ENCODE measurements around the gene DDX56.

Gene DDX56, protein sequence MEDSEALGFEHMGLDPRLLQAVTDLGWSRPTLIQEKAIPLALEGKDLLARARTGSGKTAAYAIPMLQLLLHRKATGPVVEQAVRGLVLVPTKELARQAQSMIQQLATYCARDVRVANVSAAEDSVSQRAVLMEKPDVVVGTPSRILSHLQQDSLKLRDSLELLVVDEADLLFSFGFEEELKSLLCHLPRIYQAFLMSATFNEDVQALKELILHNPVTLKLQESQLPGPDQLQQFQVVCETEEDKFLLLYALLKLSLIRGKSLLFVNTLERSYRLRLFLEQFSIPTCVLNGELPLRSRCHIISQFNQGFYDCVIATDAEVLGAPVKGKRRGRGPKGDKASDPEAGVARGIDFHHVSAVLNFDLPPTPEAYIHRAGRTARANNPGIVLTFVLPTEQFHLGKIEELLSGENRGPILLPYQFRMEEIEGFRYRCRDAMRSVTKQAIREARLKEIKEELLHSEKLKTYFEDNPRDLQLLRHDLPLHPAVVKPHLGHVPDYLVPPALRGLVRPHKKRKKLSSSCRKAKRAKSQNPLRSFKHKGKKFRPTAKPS

DNA sequence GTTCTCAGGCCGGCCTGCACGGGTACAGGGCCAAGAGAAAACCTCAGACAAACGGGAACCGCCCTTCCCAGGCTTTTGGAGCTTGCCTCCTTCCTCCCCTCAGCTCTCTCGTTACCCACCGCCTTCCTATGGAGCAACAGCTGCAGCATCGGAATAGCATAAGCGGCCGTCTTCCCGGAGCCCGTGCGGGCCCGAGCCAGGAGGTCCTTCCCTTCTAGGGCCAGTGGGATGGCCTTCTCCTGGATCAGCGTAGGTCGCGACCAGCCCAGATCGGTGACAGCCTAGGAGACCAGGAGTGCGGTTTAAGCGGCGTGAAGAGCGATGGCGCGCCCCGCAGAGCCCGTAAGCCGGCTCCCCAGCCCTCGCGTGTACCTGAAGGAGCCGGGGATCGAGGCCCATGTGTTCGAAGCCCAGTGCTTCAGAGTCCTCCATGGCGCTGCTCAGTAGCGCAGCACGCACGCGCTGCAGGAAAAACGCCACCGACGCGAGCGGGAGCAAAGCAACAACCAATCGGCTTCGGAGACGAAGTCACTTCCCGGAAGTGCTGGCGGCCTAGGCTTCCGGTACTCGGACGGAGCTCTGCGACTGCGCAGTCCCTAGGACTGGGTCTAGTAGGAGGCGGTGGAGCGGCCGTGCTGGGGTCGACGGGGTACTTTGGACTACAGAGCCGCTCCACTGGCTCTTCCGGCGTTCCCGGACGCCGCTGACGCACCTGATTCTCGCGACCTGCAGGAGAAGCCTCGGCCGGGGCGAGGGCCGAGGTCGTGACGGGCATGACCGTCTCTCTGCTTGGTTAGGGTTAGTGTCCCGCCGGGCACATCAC is at the start of gene DDX56:
TSS of gene DDX56 (minus strand) at position 445 of the 823 bp plus-strand sequence. CDS start at position 432, 13 bp downstream.
- DNase-seq (ENCODE audit: low read depth) = peak; percentile 86

DNA sequence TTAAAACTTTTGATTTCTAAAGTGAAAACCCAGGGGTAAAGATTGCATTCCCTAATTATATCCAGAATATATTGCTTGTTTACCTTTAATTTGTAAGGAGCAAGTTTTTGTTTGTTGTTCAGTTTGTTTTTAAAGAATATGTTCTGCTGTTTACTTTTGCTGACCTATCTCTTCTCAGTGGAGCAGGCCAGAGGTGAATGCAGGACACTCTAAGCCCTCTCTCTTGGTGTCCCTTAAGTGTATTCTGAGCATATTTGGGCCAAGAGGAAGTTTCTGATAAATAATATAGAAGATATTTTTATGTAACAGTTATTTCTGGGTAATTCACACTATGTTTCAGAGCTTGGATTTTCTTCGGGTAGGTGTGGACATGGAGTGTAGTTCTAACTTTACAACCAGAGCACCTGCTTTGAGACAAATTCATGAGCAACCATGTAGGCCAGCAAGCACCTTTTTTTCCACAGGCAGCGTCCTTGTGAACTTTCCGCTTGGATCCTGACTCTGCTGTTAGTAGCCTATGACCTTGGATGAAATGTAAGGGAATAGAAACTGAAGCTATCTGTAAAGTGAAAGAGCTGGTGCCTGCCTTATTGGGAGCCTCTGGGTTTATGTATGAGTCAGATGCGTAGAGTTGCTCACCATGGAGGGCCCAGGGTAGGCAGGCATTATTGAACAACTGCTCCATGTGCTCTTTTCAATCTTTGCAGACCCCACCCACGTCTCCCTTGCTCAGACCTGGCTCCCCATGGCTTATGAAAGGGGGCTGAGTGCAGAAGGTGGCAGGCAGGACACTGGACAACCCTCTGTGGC is 48.8 kb upstream of the DDX56 start:
- DNase-seq (ENCODE audit: low read depth) = no peak

DNA sequence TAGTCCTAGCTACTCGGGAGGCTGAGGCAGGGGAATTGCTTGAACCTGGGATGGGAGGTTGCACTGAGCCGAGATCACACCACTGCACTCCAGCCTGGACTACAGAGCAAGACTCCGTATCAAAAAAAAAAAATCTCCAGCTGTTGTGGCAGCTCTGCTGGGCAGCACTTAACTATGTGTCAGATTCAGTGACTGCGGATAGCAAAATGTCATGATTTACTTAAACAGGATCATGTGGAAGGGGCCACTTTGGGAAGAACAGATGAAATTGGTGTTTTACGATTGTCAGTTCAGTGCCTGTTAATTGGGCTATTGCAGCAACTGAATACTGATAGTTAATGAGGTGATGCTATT is 48.0 kb upstream of the DDX56 start:
- DNase-seq (ENCODE audit: low read depth) = no peak

DNA sequence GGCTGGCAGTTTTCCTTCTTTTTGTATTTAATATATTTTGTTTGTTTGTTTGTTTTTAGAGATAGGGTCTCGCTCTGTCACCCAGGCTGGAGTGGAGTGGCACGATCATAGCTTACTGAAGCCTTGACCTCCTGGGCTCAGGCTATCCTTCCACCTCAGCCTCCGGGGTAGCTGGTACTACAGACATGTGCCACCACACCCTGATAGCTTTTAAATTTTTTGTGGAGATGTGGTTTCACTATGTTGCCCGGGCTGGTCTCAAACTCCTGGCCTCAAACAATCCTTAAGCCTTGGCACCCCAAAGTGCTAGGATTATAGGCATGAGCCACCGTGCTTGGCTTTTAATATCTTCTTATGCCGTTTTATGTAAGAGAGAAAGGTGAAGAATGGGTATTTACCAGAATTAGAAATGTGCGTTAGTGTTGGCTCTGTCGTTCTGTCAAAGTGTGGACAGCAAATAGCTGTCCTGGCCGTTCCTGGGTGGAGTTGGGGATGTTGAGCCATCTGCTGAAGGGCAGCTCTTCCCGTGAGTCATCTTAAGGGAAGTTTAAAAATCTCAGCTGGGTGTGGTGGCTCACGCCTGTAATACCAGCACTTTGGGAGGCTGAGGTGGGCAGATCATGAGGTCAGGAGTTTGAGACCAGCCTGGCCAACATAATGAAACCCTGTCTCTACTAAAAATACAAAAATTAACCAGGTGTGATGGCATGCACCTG is 47.5 kb upstream of the DDX56 start:
- DNase-seq (ENCODE audit: low read depth) = no peak

DNA sequence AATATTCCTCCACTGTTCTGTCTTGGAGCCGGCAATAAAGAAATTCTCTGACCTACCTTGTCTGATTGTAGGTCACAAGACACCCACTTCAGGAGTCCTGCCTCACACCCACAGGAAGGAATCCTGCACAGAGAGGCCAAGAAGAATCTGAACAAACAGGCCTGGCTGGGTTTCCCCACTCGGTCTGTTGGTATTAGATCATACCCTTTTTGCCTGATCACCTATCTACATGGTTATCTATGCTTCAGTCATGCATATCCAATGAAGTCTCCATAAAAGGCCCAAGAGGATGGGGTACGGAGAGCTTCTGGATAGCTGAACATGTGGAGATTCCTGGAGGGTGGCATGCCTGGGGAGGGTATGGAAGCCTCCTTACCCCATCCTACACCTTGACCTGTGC is 45.0 kb upstream of the DDX56 start:
- DNase-seq (ENCODE audit: low read depth) = no peak

DNA sequence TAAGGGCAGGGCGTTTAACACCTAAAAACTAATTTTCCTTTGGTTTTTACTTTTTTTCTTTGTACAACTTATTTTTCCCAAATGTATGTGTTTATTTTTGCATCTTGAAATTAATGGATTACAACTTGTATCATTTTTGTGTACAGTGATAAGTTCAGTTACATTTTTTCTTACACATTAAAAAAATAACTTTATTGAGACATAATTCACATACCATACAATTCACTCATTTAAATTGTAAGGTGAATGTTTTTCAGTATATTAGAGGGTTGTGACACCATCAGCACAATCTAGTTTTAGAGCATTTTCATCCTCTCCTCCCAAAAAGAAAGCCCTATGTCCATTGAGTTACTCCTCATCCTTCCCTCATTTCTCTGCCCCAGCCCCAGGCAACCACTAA is 44.3 kb upstream of the DDX56 start:
- DNase-seq (ENCODE audit: low read depth) = no peak

DNA sequence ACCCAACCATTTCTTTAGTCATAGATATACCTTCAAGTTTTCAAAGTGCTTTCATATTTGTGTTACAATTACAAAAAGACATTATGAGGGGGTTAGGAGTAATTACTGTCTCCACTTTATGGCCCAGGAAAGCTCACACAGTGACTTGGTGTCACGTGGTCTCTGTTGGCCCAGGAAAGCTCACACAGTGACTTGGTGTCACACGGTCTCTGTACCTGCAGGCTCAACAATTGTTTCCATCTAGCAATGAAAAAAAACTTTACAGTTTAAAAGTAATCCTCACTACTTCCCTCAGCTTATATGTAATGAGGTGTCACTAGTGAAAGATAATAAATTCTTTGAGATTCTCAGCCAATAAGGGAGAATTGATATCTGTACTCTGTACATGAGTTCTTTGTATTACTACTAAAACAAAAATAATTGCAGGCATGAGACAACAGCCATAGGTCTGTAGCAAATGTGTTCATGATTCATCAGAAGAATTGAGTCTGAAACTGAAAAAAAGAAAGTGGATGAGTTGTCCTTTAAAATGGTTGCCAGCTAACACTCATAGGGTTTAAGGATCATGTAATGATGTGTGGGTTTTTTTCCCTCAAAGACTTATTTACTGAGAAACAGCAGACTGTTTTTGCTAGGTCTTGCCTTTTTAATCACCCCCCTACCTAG is 43.6 kb upstream of the DDX56 start:
- no peak for DNase-seq (ENCODE audit: low read depth)

DNA sequence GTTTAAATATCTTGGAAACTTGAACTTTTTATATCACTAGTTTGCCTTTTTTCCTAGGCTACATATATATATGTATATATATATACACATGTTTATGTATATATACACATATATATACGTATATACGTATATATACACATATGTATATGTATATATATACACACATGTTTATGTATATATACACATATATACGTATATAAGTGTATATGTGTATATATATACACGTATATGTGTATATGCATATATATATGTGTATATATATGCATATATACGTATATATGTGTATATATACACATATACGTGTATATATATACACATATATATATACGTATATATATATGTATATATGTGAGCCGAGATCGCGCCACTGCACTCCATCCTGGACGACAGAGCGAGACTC is 42.8 kb upstream of the DDX56 start:
- no peak for DNase-seq (ENCODE audit: low read depth)

DNA sequence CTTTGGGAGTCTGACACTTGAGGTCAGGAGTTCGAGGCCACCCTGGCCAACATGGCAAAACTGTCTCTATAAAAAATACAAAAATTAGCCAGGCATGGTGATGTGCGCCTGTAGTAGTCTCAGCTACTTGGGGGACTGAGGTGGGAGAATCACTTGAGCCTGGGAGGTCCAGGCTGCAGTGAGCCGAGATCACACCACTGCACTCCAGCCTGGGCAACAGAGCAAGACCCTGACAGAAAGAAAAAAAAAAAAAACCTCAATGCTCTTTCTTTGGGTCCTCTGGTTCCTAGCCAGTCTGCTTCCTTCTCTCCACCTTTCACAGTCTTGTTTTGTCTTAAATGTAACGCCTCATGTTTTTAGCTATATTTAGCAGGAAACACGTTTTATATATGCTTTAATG is 42.1 kb upstream of the DDX56 start:
- DNase-seq (ENCODE audit: low read depth) = no peak

DNA sequence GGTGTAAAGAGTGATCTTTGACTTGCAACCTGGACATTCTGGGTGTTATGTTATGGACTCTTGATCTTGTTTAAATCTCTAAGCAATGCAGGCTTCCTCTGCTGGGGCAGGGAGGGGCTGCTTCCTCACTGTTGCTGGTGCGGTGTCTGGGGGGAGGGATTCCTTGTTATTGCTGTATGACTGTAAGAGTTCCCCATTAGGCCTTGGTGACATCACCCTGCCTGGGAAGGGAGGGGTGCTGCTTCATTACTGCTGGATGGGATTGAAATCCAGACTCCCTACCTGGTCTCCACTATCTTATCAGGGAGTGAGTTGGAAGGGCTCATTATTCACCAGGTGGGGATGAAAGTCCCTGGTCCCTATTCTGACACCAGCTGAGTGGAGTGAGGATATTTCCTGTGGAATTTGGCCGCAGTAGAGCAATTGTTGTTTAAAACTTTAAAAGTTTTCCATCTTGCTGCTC is 41.5 kb upstream of the DDX56 start:
- no peak for DNase-seq (ENCODE audit: low read depth)

DNA sequence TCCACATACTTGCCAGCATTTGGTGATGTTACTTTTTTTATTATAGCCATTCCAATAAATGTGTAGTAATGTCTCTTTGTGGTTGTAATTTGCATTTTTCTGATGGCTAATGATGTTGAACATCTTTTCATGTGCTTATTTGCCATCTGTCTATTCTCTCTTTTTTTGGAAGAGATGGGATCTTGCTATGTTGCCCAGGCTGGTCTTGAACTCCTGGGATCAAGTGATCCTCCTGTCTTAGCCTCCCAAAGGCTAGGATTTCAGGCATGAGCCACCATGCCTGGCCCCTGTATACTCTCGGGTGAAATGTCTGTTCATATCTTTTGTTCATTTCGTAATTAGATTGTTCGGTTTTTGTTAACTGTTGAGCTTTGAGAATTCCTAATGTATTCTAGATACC is 36.1 kb upstream of the DDX56 start:
- DNase-seq (ENCODE audit: low read depth) = no peak

DNA sequence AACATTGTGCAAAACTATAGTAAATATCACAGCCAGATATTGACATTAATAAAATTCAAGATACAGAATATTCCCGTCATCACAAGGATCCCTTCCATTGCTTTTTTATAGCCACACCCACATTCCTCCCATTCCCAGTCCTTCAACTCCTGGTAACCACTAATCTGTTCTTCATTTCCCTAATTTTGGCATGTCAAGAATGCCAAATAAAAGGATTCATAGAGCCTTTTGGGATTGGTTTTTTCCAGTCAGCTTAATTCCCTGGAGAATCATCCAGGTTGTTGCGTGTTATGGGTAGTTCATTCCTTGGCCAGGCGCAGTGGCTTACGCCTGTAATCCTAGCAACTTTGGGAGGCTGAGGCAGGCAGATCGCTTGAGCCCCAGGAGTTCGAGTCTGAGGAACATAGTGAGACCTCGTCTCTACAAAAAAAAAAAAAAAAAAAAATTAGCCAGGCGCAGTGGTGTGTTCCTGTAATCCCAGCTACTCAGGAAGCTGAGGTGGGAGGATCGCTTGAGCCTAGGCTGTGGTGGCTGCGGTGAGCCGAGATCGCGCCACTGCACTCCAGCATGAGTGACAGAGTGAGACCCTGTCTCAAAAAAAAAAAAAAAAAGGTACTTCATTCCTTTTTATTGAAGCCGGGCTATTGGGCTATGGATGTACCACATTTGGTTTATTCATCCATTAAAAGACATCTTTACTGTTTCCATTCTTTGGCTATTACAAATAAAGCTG is 35.4 kb upstream of the DDX56 start:
- no peak for DNase-seq (ENCODE audit: low read depth)

DNA sequence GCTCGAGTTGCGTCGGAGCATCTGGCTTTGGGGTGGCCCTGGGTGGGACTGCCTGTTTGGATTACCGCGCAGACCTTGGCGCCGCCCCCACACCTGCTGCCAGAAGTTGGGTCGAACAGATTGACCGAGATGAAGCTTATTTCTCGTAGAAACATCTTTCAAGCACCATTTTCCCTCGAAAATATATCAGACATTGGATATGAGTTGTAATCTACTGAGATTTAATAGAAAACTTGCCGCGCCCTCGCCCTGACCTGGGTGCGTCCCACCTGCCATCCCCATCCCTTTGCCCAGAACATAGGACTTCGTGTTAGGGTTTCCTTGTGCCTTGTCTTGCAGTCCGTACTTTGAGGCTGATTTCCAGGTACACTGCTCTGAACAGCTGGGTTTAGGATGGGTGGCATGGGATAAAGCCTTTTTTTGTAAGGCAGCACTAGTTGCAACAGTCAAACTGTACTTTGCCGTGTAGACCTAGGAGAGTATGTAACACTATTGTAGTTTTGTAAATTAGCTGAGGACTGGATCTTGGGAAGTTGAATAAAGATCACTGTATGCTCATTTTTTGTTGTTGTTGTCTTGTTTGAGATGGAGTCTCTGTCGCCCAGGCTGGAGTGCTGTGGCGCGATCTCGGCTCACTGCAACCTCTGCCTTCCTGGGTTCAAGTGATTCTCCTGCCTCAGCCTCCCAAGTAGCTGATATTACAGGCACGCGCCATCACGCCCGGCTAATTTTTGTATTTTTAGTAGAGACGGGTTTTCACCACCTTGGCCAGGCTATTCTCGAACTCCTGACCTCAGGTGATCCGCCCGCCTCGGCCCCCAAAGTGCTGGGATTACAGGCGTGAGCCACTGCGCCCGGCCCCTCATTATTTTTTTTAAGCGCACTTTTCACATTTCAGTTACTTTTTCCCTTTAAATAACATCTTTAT is 33.7 kb upstream of the DDX56 start:
- DNase-seq (ENCODE audit: low read depth) = no peak

DNA sequence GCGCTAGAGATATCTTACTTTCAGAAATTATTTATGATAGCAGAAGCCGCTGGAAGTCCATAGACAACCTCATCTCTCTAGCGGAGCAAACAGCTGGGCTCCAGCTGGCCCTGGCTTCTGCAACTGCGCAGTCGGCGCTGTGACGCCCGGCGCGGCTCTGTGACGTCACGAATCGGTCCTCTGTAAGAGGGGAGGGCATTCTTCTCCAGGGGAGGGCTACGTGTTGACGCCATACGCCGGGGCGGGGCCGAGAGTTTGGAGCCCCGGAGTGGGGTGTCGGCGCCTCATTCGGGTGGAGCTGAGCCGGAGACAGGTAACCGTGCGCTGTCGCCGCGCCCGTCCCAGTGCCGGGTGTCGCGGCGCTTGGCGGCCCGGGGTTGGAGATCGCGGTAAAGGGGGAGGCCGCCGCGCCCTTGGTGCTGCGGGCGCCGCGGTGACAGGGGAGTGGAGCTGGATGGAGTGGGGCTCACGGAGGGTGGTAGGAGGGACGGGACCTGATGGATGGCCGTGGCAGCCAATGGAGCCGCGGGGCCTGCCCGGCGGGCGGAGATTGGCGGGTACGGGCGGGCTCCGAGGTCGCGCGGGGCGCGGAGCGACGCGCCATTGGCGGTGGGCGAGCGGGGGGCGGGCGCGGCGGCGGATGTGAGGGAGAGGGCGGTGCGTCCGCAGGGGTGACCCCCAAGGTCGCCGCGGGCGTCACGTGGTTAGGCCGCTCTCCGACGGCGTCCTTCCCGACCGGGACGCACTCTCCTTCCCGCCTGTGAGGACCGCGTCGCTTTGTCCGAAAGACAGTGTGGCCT is 32.8 kb upstream of the DDX56 start, which contains the start of gene OGDH:
TSS of gene OGDH (plus strand) at position 287 of the 800 bp plus-strand sequence. CDS start 17,717 bp downstream, outside the sequence.
- peak; percentile 98 for DNase-seq (ENCODE audit: low read depth)

DNA sequence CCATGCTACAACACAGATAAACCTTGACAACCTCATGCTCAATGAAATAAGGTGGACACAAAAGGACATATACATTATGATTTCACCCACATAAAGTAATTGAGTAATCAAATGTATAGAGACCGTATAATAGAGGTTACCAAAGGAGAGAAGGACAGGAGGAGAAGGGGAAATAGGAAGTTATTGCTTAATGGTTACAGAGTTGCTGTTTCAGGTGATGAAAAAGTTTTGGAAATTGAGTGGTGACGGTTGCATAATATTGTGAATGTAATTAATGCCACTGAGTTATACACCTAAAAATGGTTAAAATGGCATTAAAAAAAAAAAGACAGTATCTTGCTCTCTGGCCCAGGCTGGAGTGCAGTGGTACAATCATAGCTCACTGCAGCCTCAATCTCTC is 31.2 kb upstream of the DDX56 start:
- DNase-seq (ENCODE audit: low read depth) = no peak

DNA sequence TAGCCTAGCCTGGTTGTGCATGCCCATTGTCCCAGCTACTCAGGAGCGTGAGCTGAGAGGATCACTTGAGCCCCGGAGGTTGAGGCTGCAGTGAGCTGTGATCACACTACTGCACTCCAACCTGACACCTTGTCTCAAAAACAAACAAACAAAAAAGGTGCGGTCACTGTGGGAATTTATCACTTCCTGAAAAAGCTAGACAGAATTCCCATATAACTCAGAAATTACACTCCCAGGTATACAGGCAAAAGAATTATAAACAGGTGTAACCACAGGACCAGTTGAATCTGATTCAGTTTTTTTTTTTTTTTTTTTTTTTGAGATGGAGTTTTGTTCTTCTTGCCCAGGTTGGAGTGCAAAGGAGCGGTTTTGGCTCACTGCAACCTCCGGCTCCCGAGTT is 29.5 kb upstream of the DDX56 start:
- DNase-seq (ENCODE audit: low read depth) = no peak

DNA sequence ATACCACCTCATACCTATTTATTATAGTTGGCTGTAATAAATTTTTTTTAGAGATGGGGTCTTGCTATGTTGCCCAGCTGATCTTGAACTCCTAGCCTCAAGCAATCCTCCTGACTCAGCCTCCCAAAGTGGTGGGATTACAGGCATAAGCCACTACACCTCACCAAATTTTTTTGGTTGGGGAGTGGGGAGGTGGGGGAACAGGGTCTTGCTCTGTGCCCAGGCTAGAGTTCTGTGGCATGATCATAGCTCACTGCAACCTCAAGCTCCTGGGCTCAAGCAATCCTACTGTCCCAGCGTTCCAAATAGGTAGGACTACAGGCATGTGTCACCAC is 28.8 kb upstream of the DDX56 start:
- DNase-seq (ENCODE audit: low read depth) = no peak

DNA sequence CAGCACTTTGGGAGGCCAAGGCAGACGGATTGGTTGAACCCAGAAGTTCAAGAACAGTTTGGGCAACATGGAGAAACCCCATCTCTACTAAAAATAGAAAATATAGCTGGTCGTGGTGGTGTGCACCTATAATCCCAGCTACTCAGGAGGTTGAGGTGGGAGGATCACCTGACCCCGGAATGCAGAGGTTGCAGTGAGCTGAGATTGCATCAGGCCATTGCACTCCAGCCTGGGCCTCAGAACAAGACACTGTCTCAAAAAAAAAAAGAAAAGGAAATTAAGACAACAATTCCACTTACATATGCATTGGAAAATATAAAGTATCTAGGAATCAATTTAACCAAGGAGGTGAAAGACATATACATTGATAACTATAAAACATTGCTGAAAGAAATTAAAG is 25.5 kb upstream of the DDX56 start:
- DNase-seq (ENCODE audit: low read depth) = no peak
